Neural cell (in vitro differentiated cells): ENCODE data around the gene TNFAIP1.

ENCODE experiments used
- EP300 ChIP-seq: fragments of 450-650 bp; conservative IDR thresholded peaks from 2 replicates; pipeline ENCODE4 v1.6.1; 2014; ENCODE audit warnings: antibody characterized with exemption, mild to moderate bottlenecking, moderate library complexity; ENCODE audit not compliant: poor library complexity, severe bottlenecking
- POLR2AphosphoS5 ChIP-seq: IDR thresholded peaks from 2 replicates; pipeline ENCODE4 v1.6.1; 2012
- TF ChIP-seq, protein P1 (sequence below): fragments of 450-650 bp; IDR thresholded peaks from 2 replicates; pipeline ENCODE4 v1.5.1; 2014; ENCODE audit warnings: antibody characterized with exemption, mild to moderate bottlenecking, moderate library complexity; ENCODE audit not compliant: poor library complexity, severe bottlenecking

DNA sequence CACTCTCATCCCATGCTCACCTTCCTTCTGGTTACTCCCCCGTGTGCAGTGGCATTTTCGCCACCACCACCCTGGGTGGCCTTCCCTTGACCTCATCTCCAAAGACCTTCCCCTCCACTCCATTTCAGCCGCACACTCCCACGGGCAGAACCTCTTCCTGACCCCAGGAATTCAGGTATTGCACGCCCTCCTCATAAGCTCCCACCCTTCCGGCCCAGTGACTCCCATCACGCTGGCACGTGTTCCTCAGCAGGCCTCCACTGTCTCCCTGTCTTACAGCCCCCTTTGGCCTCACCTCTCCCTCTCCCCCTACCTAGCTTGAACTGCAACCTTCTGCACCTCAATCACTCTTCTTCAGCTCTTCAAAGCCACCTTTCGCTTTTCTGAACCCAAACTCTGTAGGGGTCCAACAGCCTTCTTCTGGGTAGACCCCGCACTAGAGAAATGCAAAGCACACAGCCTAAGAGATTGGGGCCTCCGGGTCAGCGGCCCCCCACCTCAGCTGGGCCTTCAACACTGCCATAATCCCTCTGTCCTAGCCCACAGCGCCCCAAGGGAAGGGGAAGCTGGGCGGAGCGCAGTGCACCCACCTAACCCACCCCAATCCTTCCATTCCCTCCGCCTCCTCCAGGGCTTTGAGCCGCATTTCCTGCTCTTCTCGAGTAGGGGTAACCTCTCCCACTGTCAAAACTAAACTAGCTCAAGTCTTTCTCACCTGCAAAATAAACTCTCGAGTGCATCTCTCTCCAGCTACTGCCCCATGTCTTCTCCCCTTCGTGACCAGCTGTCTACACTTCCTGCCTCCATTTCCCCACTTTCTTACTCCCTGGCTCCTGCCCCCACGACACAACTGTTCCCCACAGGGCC is 18.2 kb upstream of the TNFAIP1 start:
- TF ChIP-seq, protein P1, sequence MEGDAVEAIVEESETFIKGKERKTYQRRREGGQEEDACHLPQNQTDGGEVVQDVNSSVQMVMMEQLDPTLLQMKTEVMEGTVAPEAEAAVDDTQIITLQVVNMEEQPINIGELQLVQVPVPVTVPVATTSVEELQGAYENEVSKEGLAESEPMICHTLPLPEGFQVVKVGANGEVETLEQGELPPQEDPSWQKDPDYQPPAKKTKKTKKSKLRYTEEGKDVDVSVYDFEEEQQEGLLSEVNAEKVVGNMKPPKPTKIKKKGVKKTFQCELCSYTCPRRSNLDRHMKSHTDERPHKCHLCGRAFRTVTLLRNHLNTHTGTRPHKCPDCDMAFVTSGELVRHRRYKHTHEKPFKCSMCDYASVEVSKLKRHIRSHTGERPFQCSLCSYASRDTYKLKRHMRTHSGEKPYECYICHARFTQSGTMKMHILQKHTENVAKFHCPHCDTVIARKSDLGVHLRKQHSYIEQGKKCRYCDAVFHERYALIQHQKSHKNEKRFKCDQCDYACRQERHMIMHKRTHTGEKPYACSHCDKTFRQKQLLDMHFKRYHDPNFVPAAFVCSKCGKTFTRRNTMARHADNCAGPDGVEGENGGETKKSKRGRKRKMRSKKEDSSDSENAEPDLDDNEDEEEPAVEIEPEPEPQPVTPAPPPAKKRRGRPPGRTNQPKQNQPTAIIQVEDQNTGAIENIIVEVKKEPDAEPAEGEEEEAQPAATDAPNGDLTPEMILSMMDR = no peak
- TF ChIP-seq POLR2AphosphoS5 = no peak
- no peak for TF ChIP-seq EP300
